Measurements from ENCODE around the gene B4GALNT1. TPM values are rescaled to one million over a fixed set of nuclear protein-coding genes. Genes with fewer than 3 reads are reported as not detected.
"Not testable (repeated sequence)": the region's sequence is repeated elsewhere in the genome, so short reads cannot be mapped to it uniquely, and the experiment has no call there.

Gene B4GALNT1
- total RNA-seq, 4 donors from 2014 or later: 0.36 to 3.0 (median 1.0) TPM

- DNase-seq (ENCODE audit: low spot score) (no peak), ATAC-seq (ENCODE audit: low FRiP score) (no peak)
- no peak for TF ChIP-seq CTCF (IDR thresholded peaks at IDR 0.05)
These were observed 8.9 kb upstream of the B4GALNT1 start for GRCh38 chr12:57641699-57642442.

- TF ChIP-seq CTCF (IDR thresholded peaks at IDR 0.05): no peak
- no peak for DNase-seq (ENCODE audit: low spot score)
- no peak for ATAC-seq (ENCODE audit: low FRiP score)
These were observed 7.4 kb upstream of the B4GALNT1 start for GRCh38 chr12:57640175-57641042.

- no peak for TF ChIP-seq CTCF (IDR thresholded peaks at IDR 0.05)
- no peak for ATAC-seq (ENCODE audit: low FRiP score)
- no peak for DNase-seq (ENCODE audit: low spot score)
These were observed 5.1 kb upstream of the B4GALNT1 start for GRCh38 chr12:57638096-57638495.

- DNase-seq (ENCODE audit: low spot score): no peak
- ATAC-seq (ENCODE audit: low FRiP score): no peak
- TF ChIP-seq CTCF (IDR thresholded peaks at IDR 0.05): no peak
These were observed 4.4 kb upstream of the B4GALNT1 start for GRCh38 chr12:57637364-57637763.

- not testable (repeated sequence) for DNase-seq (ENCODE audit: low spot score); ATAC-seq (ENCODE audit: low FRiP score)
These were observed 3.7 kb upstream of the B4GALNT1 start for GRCh38 chr12:57636731-57637130.

GRCh38 chr12:57632073-57632957 is 686 bp downstream of the B4GALNT1 start:
- no peak for DNase-seq (ENCODE audit: low spot score)
- ATAC-seq (ENCODE audit: low FRiP score): peak; percentile 23
- no peak for TF ChIP-seq CTCF (IDR thresholded peaks at IDR 0.05)

- no peak for ATAC-seq (ENCODE audit: low FRiP score)
- DNase-seq (ENCODE audit: low spot score): no peak
- no peak for TF ChIP-seq CTCF (IDR thresholded peaks at IDR 0.05)
These were observed 1.4 kb downstream of the B4GALNT1 start for GRCh38 chr12:57631566-57632072.
